Left forelimb (tissue), 1 donor: ENCODE measurements around the gene ALKBH4.
"Not testable (repeated sequence)": the region's sequence is repeated elsewhere in the genome, so short reads cannot be mapped to it uniquely, and the experiment has no call there.

Experiments
- DNase-seq: peaks from one replicate; pipeline ENCODE4 v3.0.0-alpha.2; 2018; ENCODE audit warnings: low spot score

Gene ALKBH4

GRCh38 chr7:102478314-102479208, 13.9 kb upstream of the ALKBH4 start, which contains the start of gene POLR2J:
Gene POLR2J, minus strand, starts transcription at chr7:102478922. Its CDS starts 62 bp downstream, at chr7:102478860.
- peak; percentile 85 for DNase-seq

GRCh38 chr7:102474736-102475435, 10.2 kb upstream of the ALKBH4 start:
- DNase-seq, result not testable (repeated sequence)

GRCh38 chr7:102474116-102474515, 9.5 kb upstream of the ALKBH4 start:
- DNase-seq, result not testable (repeated sequence)

- DNase-seq, result no peak
These were observed 8.8 kb upstream of the ALKBH4 start for GRCh38 chr7:102473271-102473991.

DNA sequence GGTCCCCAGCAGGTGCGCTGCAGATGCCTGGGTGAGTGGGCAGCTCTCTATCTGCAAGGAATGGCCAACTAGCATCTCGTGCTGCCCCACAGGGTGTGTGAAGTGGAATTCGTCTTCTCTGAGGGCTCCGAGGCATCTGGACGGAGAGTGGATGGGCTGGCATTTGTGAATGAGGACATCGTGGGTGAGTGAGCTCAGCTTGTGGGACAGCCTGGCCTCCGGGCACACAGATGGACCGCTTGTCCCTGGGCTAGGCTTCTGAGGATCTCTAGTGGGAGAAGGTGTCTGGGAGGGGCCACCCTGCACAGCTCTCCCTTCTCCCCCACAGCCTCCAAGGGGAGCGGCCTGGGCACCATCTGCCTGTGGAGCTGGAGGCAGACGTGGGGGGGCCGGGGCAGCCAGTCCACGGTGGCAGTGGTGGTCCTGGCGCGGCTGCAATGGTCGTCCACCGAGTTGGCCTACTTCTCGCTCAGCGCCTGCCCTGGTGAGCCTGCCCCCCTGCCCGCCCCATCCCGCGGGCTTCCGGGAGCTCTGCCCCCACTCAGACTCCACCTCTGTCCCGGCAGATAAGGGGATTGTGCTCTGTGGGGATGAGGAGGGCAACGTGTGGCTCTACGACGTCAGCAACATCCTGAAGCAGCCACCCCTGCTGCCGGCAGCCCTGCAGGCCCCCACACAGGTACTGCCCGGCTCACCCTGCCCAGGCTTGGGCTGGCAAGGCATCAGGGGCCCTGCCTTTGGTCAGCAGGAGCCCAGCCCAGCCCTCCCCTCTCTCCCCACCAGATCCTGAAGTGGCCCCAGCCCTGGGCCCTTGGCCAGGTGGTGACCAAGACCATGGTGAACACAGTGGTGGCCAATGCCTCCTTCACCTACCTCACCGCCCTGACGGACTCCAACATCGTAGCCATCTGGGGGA, 7.7 kb upstream of the ALKBH4 start:
- DNase-seq, result no peak

DNA sequence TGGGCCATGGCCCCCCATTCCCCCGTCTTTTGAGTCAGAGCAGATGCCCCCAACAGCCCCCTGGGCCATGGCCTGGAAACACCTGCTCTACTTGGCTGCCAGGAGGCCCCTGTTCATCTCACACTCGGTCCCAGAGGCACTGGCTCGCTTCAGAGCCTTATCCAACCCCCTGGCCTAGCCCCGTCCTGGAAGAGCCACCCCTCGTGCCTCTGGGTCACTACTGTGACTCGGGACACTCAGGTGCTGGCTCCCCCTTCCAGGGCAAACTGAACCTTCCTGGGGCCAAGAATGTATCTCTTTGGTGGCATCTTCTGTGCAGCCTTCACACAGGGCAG, 7.1 kb upstream of the ALKBH4 start:
- no peak for DNase-seq

- DNase-seq, result no peak
These were observed 5.5 kb upstream of the ALKBH4 start for GRCh38 chr7:102469972-102470825.

DNA sequence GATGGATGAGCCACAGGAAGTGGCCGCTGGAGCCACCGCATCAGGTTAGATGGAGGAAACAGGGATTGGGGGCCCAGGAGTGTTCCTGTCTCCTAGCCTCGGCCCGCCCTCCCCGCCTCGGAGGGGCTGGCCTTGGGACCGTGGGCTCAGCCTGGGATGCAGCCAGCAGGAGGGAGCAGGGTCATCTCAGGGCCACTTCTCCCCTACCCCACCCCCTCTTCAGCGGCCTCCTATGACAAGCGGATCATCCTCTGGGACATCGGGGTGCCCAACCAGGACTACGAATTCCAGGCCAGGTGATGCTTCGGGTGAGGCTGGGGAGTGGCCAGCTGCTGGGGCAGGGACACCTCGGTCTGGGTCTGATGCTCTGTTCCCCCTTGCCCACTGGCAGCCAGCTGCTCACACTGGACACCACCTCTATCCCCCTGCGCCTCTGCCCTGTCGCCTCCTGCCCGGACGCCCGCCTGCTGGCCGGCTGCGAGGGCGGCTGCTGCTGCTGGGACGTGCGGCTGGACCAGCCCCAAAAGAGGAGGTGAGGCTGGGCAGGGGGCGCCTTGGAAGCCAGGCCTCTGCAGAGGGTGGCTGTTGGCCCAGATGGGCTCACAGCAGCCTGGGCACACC, 4.8 kb upstream of the ALKBH4 start:
- DNase-seq, result no peak

DNA sequence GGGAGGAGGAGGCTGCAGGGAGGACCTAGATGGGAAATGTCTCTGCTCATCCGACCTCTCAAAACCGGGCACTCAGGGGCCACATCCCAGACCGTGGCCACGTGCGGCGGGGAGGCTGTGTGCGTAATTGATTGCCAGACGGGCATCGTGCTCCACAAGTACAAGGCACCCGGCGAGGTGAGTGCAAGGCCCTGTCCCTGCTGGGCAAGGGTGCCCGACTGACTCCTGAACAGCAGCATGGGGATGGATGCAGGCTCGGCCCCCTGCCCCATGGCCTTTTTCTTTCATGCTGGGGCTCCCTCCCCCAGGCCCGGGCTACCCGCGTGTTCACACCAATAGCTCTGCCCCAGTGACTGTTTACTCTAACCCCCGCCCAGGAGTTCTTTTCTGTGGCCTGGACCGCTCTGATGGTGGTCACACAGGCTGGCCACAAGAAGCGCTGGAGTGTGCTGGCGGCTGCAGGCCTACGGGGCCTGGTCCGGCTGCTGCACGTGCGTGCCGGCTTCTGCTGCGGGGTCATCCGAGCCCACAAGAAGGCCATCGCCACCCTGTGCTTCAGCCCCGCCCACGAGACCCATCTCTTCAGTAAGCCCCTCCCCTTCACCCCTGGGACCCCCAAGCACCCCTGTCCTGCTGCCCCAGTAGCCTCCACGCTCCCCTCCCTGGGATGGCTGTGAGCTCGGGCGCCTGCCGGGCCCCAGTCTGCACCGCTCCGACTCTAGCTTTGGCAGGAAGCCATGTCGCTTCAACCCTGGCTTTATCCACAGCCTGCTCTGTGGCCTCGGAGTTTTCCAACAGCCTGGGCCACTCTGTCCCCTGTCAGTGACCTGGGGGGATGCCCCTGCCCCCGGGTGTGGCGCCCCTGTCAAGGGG, 4.1 kb upstream of the ALKBH4 start:
- DNase-seq, result no peak

DNA sequence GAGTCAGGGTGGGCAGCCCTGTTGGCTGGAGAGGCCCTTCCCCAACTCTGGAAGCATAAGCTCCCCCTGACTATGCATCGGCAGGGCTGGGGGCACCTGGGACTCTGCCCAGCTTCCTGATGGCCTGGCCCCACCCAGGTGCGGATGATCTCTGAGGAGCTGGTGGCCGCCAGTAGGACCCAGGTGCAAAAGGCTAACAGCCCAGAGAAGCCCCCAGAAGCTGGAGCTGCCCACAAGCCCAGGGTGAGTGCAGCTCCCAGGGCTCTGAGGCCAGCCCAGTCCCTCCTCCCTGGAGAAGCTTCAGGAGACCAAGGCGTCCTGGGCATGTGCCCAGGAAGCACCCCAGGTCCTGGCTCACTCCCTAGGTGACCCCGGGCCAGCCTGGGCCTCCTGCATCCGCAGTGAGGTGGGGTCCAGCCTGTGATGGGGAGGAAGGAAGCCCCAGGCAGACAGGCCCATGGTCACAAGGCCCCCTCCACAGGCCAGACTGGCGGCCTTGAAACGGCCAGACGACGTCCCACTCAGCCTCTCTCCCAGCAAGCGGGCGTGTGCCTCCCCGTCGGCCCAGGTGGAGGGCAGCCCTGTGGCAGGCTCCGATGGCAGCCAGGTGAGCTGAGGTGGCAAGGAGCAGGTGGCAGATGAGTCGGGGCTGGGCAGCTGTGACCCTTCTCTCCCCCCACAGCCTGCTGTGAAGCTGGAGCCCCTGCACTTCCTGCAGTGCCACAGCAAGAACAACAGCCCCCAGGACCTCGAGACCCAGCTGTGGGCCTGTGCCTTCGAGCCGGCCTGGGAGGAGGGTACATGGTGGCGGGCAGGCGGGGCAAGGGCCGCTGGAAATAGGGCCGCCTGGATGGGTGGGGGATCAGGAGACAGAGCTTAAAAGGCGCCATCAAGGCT, 3.2 kb upstream of the ALKBH4 start:
- DNase-seq, result no peak

DNA sequence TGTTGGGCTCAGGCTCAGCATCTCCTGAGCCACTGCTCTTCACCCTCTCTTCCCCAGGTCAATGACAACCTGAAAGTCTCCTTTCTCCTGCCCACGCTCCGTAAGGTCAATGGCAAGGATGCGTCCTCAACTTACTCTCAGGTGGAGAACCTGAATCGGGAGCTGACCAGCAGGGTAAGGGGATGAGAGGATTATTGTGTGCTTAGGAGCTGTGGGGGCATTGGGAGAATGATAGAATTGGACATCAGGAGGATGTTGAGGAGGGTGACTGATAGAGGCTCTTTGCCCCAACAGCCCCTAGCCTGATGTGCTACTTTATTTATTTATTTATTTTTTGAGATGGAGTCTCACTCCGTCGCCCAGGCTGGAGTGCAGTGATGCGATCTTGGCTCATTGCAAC, 1.4 kb upstream of the ALKBH4 start:
- no peak for DNase-seq

DNA sequence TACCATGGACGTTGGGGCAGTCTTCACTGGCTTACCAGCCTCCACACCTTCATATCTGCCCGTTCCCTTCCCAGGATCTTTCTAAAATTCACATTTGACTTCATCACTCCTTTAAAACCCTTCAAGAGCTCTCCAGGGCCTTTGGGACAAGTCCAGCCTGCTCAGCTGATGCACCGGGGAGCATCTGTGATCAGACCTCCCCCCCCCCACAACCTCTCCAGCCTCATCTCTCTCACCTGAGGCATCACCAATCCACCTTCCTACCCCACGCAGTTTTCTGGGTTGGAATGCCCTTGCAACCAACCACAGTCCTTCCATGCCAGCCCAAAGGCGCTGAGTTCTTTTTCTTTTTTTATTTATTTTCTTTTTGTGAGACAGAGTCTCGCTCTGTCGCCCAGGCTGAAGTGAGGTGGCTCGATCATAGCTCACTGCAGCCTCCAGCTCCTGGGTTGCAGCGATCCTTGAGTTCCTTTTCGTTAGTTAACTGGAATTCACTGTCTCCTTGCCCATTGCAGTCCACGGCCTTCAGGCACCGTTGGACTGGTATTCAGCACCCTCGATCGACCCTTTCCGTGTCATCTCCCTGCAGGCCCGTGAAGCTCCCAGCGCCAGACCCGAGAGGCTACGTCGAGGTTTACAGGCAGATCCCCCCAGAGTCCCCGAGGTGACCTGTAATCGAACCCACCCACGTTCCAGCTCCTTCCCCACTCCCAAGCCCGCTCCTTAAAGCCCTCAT, 654 bp downstream of the ALKBH4 start:
- DNase-seq, result no peak

- no peak for DNase-seq
These were observed 4.2 kb downstream of the ALKBH4 start for GRCh38 chr7:102460467-102460866.

DNA sequence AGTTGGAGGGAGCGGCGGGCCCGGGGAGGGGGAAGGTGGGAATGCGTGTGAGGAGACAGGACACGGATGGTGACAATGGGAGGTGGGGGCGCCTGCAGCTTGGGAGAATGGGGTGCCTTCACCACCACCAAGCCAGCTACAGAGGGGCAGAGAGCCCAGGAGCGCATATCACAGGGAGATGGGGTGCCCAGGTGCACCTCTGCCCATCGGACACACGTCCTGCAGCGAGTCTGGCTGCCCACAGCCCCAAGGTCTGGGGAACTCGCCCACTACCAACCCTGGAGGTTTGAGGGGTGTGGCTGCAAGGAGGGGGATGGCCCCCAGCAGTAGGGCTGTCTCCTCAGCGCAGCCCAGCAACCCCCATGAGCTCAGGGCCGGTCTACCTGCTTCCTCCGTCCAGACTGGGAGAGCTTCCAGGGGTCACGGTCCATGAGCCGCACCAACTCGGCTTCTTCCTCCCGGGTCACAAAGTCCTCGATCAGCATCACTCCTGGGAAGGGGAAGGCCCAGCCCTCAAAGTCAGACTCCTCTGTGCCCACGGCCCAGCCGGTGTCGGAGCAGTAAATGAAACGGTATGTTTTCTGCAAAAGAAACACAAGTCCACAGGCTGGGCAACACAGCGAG, 5.3 kb downstream of the ALKBH4 start:
- no peak for DNase-seq

GRCh38 chr7:102457352-102457924, 7.2 kb downstream of the ALKBH4 start:
- no peak for DNase-seq

GRCh38 chr7:102456327-102456726, 8.3 kb downstream of the ALKBH4 start:
- DNase-seq, result no peak

GRCh38 chr7:102455596-102455995, 9.1 kb downstream of the ALKBH4 start:
- no peak for DNase-seq
